Midbrain (tissue), 1 donor: Measurements from ENCODE around the gene DCHS1.

ENCODE experiments used
- DNase-seq: peaks from one replicate; lab custom pipeline; 2025; lab: John Stamatoyannopoulos, UW

The DCHS1 gene

GRCh38 chr11:6646071-6646470 lies 9.5 kb downstream of the DCHS1 start:
- DNase-seq: no peak

GRCh38 chr11:6642957-6643356 lies 12.7 kb downstream of the DCHS1 start:
- no peak for DNase-seq

DNA sequence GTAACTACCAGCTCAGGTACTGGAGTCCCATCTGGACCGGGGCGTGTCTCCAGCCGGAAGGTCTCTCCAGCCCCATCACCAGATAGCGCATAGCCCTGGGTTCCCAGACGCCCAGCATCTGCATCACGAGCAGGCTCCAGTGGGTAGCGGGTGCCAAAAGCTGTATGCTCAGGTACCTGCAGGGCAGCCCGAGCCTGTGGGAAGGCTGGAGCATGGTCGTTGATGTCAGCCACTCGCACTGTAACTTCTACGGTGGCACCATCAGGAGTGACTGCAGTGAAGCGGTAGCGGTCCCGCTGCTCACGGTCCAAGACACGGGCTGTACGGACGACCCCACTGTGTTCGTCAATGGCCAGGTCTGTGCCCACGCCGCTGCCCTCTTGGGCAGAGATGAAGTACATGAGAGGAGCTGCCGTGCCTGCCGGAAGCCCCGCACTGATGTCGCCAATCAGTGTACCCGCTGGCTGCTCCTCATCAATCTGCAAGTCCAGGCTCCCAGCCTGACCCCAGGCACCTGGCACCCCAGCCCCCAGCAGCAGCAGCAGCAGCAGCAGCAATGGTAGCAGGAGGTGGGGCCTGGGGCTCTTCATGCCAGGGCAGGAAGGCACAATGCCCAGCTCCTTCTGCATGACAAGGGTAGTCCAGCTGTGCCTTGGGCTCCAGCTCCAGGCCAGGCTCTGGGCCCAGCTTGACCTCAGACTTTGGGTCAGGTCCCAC lies 14.5 kb downstream of the DCHS1 start:
- DNase-seq: peak; percentile 53

DNA sequence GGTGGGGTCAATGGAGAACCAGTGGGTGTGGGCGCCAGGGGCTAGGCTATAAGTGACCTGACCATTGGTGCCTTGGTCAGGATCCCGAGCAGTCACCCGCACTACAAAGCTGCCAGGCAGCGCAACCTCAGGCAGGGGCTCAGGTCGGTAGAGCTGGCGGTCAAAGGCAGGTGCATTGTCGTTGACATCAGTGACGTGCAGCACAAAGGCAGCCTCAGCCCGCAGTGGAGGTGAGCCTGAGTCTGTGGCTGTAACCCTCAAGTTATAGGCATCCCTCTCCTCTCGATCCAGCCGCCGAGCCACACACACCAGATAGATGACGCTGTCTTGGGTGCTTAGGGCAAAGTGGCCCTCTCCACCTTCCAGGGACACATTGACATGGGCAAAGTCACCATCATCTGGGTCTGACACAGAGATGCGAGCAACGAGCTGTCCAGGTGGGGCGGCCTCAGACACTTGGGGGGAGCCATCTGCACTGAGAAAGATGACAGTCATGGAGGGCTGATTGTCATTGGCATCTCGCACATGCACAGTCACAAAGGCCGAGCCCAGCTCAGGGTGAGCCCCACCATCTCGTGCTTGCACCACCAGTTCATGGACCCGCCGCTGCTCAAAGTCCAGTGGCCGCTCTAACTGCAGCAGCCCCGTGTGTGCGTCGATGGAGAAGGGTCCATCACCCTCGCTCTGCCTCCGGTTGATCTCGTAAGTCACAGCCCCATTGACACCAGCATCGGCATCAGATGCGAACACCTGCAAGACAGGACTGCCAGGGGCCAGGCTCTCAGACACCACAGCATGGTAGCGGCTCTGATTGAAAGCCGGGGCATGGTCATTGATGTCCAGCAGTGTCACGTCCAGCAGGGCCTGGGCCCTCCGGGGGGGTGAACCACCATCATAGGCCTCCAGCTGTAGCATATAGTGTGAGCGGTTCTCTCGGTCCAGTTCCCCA lies 15.3 kb downstream of the DCHS1 start:
- DNase-seq: no peak

DNA sequence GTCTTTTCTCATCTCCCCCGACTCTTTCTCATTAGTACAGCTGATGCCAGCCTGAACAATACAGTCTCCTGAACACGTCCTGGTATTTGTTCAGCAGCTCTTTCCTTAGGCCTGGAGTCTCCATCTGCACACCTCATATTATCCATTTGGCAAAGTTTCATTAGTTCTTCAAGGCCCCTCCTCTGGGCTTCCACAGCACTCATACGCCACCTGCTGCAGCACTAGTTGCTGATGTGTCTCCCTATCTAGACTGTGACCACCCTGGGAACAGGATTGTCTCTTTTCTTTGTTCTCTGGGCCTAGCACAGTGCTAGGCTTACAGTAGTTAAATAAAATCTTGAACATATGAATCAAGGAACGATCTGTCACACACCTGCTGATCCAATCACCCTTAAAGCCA lies 17.2 kb downstream of the DCHS1 start:
- no peak for DNase-seq

DNA sequence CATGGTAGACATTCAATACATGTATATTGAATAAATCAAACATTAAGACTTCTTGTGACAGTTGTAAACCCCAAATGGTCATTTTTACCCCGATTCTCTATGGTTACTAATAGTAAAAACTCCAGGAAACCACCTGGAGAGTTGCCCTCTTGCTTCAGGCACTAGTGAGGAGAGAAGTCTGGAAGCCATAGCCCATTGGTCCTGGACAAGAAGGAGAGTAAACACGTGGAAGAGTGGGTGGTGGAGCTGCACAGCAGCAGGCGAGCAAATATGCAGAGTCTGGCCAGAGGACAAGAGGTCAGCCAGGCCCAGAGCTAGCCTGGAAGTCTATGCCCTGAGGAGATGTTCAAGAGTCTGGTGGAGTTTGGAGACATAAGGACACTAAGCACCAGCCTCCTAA lies 17.7 kb downstream of the DCHS1 start:
- DNase-seq: no peak

- no peak for DNase-seq
These were observed 19.1 kb downstream of the DCHS1 start for GRCh38 chr11:6636480-6636879.

GRCh38 chr11:6635082-6635932 lies 20.3 kb downstream of the DCHS1 start:
- DNase-seq: peak; percentile 85

DNA sequence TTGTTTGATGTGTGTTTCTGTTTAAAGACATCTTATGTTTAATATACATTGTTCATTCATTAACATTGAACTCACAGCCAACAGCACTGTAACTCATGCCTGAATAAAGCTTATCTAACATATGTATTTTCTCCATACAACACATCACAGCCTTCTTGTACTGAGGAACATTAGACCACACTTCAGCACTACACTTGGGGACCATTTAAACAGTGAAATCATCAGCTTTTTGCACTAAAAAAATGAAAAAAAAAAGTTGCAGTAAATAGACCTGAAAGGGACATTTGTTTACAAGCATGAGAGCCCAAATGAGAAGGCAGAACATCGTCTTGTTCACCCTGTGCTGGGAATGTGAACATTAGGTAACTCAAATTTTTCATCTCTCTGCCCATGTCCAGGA lies 21.1 kb downstream of the DCHS1 start:
- no peak for DNase-seq

DNA sequence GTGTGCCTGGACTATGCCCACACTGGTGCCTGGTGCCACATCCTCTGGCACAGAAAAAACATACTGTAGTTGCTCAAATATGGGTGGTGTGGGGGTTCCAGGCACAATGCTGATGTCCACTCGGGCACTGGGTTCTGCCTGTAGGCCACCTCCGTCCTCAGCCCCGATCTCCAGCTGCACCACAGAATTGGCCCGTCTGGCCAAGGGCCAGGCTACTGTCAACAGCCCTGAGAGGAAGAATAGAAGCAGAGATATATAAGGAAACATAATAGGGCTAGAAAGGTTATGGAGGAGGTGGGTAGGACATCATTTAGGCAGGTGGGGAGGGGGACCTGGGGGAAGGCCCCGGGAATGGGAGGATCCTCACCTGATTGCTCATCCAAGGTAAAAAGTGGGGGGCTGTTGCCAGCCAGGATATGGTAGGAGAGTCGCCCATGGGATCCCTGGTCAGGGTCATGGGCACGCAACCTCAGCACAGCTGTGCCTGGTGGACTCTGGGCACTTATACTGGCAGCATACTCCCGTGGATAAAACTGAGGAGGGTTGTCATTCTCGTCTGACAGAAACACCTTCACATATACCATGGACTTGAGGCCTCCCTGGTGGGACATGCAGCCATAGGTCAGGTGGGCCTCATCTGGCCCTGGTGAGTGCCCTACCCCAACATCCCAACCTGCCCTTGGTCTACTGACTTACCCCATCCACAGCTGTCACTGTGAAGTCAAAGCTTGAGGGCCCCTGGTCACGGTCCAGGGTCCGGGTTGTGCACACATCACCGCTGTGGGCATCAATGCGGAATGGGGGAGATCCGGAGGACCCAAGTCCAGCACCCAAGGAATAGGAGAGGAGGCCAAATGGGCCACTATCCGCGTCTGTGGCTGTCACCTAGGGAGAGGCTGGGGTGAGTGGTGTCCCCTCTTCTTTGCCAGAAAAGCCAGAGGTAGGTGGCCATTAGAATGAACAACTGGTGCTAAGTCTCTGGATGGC lies 21.9 kb downstream of the DCHS1 start:
- no peak for DNase-seq

DNA sequence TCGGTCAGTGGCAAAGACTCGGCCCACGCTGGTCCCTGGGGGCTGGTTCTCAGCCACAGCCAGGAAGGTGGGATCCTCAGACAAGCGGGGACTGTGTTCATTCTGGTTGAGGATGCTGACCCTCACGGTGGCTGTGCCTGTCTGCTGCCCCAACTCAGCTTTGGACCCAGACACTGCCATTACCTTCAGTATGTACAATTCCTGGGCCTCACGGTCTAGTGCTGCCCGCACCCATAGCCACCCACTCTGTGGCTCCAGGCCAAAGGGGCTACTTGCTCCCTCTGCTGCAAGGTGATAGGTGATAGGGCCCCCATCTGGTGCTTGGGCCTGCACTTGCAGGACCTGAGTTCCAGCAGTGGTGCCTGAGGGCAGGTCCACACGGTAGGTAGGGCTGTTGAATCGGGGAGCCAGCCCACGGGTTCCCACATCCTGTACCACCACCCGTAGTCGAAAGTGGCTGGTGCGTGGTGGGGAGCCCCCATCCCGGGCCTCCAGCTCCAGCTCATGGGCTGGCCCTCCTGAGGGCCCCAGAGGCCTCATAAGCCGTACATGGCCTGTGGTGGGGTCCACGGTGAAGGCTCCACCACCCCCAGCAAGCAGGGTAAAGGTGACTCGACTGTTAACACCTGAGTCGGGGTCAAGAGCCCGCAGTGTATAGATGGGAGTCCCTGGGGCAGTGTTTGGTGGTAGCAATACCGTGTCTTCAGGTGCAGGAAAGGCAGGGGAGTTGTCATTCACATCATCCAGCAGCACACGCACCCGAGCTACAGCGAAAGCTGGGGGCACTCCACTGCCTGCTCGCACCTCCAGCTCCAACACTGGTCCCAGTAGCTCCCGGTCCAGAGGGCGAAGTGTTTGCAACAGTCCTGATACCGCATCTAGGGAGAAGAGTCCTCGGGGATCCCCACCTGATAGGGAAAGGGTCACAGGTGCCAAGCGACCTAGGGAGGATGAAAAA lies 23.2 kb downstream of the DCHS1 start:
- DNase-seq: no peak

DNA sequence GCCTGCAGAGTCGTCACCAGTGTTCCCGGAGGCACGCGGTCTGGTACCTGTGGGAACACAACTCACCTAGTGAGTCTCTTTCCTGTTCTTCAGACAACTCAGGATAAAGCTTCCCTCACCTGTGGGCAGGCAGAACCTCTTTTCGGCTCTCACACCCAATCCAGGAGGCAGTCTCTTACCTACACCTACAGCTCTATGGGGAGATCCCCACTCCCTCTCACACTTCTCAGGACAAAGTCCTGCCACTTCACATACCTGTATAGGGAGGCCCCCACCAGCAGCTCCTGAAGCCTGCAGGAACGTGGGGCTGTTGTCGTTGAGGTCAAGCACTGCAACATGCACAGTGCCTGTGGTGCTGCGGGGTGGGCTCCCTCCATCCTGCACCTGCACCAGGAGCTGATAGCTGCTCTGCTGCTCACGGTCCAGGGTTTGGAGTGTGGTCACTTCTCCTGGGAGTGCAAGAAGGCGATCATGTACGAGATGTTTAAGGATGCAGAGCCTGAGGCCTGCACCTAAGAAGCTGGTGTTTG lies 24.2 kb downstream of the DCHS1 start:
- no peak for DNase-seq

GRCh38 chr11:6630632-6631291 lies 24.8 kb downstream of the DCHS1 start:
- no peak for DNase-seq

DNA sequence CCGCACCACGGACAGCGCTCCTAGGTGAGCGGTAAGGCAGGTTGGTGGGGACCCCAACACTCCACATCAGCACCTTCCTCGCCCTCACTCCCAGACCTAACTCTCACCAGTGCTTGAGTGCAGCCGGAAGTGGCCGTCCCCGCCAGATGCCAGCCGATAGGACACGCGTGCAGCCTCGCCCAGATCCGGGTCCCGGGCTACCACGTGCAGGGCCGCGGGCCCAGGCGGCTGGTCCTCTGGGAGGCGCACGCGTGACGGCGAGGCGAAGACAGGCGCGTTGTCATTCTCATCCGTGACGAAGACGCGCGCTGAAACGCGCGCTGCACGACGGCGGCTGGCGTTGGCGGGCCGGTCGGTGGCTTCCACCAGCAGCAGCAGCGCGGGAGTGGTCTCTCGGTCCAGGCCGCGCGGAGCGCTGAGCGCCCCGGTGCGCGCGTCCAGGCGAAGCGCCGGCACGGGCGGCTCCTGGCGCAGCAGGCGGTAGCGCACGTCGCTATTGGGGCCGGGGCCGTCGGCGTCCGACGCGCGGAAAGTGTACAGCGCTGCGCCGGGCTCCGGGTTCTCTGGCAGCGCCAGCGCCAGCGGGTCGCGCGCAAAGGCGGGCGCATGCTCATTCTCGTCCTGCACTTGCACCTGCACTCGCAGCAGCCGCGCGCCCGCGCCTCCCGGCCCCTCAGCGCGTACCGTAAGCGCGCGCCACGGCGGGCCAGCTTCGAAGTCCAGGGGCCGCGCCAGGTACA lies 25.5 kb downstream of the DCHS1 start:
- DNase-seq: no peak

DNA sequence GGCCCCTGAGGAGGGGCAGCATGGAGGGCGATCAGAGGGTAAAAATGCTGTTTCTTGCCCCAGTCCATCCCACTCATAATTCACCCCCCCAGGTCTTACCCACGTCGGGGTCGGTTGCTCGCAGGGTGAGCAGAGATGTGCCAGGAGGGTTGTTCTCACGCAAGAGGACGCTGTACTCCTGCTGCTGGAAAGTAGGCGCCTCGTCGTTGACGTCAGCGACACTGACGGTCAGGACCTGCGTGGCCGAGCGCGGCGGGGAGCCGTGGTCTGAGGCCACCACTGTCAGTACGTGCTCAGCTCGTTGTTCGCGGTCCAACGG lies 26.1 kb downstream of the DCHS1 start:
- DNase-seq: no peak

DNA sequence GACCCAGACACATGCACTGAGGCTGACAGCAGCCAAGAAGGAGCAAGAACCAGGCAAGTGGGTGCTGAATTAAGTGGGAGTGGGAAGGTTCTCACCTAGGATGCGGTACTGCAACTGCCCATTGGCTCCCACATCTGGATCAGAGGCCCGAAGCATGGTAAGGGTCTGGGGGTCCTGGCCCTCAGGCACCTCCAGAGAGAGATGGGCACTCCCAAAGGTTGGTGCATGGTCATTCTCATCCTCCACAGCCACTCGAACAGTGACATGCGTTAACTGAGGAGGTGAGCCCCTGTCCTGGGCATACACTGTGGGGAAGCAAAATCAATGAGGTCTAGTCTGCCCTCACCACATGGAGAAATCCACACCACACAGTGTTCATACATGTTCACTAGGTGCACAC lies 27.1 kb downstream of the DCHS1 start:
- no peak for DNase-seq

- DNase-seq: no peak
These were observed 27.8 kb downstream of the DCHS1 start for GRCh38 chr11:6627762-6628241.
